A549 (cell line): ENCODE results near the gene UVRAG.

Experiments
- EP300 ChIP-seq, 2 experiments: fragments of >200 bp; sonication (Bioruptor Twin); formaldehyde crosslinking; IDR thresholded peaks; 2 replicates in 1 of 2; 3 replicates in 1 of 2; pipeline ENCODE4 v1.6.1; 2016 to 2017
- ESRRA ChIP-seq: fragments of 150-350 bp; IDR thresholded peaks from 2 replicates; pipeline ENCODE4 v1.6.1; 2014; ENCODE audit warnings: mild to moderate bottlenecking, low read length, borderline replicate concordance
- MAZ ChIP-seq: fragments of 150-350 bp; IDR thresholded peaks from 2 replicates; pipeline ENCODE4 v1.6.1; 2014; ENCODE audit warnings: antibody characterized with exemption, low read depth, low read length, borderline replicate concordance
- MYC ChIP-seq: IDR thresholded peaks from 2 replicates; pipeline ENCODE4 v1.6.1; 2012; ENCODE audit warnings: mild to moderate bottlenecking, inconsistent platforms, low read length, improper control_type of control experiment, borderline replicate concordance
- POLR2A ChIP-seq: IDR thresholded peaks from 2 replicates; pipeline ENCODE4 v1.6.1; 2012; ENCODE audit warnings: mild to moderate bottlenecking, low read length
- RAD21 ChIP-seq, 2 experiments: fragments of >200 bp in 1 of 2; sonication (Bioruptor Twin) in 1 of 2; formaldehyde crosslinking in 1 of 2; IDR thresholded peaks in 1 of 2; conservative IDR thresholded peaks in 1 of 2; 2 replicates in 1 of 2; 3 replicates in 1 of 2; pipeline ENCODE4 v1.6.1; 2012 to 2018; ENCODE audit warnings: inconsistent platforms in 1 of 2
- ZFP36 ChIP-seq: fragments of 450-650 bp; IDR thresholded peaks from 2 replicates; pipeline ENCODE4 v1.6.1; 2014; ENCODE audit warnings: borderline replicate concordance; ENCODE audit not compliant: partially characterized antibody
- TF ChIP-seq, protein P1 (sequence below): fragments of >200 bp; sonication (Bioruptor Twin); formaldehyde crosslinking; IDR thresholded peaks from 3 replicates; pipeline ENCODE4 v1.5.1; 2016

DNA sequence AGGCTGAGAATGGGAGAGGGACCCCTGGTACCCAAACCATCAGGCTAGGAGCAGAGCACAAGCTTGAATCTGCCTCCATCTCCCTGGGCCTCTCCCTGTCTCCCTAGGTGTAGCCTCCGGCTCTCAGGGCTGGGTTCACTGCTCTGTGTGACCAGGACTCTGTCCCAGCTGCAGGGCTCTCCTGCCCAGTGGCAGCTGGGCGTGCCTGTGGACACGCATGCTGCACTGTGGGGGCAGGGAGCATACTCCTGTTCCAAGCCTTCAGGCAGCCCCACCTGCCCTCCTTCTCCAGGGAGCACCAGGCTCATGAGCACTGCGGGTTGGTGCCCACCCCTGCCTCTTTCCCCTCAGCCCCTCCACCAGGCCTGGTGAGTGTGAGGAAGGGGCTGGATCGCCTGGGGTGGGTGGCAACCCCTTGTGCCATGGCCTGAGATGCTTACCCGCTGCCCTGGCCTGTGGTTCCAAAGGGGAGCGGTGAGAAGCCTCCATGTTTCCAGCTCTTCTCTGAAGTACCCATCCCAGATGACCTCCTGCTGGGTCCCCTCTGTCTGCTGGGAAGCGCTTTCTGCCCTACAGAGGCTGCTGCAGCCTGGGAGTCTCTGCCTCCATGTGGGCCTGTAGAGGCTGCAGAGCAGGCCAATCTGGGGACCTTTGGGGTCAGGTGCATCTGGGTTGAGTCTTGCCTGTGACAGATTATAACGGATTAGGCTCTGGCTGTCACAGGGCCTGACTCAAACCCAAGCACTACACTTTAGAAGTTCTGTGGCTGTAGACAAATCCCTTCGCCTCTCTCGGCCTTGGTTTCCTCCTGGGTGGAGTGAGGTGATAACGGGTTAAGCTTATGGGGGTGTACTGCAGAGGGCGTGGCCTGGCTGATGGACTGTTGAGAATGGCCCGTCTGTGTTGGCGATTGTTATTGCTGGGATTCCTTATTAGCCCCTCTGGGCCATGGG, 347.6 kb downstream of the UVRAG start:
- TF ChIP-seq MYC (no peak), POLR2A (no peak), ESRRA (no peak), RAD21 (conservative IDR thresholded peaks at IDR 0.05 in 1 of 2, IDR thresholded peaks at IDR 0.05 in 1 of 2) (no peak), MAZ (no peak), EP300 (IDR thresholded peaks at IDR 0.05) (no peak), ZFP36 (no peak)
- TF ChIP-seq, protein P1, sequence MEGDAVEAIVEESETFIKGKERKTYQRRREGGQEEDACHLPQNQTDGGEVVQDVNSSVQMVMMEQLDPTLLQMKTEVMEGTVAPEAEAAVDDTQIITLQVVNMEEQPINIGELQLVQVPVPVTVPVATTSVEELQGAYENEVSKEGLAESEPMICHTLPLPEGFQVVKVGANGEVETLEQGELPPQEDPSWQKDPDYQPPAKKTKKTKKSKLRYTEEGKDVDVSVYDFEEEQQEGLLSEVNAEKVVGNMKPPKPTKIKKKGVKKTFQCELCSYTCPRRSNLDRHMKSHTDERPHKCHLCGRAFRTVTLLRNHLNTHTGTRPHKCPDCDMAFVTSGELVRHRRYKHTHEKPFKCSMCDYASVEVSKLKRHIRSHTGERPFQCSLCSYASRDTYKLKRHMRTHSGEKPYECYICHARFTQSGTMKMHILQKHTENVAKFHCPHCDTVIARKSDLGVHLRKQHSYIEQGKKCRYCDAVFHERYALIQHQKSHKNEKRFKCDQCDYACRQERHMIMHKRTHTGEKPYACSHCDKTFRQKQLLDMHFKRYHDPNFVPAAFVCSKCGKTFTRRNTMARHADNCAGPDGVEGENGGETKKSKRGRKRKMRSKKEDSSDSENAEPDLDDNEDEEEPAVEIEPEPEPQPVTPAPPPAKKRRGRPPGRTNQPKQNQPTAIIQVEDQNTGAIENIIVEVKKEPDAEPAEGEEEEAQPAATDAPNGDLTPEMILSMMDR, result no peak
